Fibroblast of skin of abdomen (primary cell): ENCODE results near the gene HYAL4.
A peak's percentile ranks its signal among the peaks of the same experiment; 100 is the strongest.
"Not testable (repeated sequence)": the region's sequence is repeated elsewhere in the genome, so short reads cannot be mapped to it uniquely, and the experiment has no call there.

Experiments used
- DNase-seq: peaks from one replicate; pipeline ENCODE4 v3.0.0-alpha.2; 2013

The HYAL4 gene

DNA sequence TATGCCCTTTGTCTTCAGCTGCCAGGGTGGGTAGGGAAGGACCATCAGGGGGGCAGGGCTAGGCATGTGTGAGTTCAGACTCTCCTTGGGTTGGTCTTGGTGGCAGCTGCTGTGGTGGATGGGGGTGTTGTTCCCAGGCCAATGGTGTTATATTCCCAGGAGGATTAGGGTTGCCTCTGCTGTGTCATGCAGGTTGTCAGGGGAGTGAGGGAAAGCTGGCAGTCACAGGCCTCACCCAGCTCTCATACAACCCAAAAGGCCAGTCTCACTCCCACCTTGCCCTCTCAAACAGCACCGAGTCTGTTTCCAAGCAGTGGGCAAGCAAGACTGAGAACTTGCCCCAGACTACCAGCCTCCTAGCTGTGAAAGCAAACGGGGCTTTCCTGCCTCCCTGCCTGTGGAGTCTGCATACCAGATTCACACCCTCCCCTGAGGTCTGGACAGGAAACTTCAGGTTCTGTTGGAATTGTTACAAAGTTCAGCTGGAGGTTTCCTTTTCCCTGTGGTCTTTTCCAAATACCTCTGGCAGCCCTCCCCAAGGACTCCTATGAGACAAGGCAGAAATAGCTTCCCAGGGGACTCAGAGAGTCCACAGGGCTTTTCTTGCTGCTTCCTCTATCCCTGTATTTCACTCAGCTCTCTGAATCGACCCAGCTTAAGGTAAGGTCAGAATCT is 1.4 kb downstream of the HYAL4 start:
- no peak for DNase-seq

DNA sequence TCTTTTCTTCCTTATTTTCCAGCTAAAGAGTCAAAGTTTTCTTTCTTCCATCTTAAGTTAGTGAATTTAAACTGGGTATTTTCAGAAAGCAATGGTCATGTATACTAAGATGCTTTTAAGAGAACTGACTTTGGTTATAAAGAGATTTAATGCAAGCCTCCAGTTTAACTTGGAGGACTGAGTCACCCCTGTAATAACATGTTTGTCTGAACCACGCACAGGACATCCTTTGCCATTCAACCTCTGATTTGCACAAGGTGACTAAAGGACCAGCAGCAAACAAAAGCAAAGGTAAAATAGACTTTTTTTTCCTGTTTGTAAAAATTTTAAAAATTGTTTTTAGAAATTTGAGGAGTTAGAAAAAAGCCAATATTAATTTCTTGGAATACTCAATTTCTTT is 2.9 kb downstream of the HYAL4 start:
- DNase-seq: no peak

DNA sequence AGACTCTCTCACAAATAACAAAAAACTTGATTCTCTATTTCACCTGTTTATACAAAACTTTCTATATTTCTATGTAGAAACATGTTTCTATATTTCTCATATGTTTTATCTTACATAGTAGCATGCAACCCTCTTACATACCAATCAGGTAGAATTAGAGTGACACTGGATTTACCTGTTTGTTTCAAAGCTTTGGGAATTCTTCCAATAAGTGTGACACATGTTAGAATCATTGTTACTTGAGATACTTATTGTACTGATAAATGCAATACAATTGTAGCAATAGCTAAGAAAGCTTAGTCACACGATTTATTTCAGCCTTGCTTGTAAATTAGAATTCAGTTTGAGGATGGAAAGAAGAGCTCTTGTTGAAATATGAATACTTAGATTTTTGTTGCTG is 4.9 kb downstream of the HYAL4 start:
- no peak for DNase-seq

DNA sequence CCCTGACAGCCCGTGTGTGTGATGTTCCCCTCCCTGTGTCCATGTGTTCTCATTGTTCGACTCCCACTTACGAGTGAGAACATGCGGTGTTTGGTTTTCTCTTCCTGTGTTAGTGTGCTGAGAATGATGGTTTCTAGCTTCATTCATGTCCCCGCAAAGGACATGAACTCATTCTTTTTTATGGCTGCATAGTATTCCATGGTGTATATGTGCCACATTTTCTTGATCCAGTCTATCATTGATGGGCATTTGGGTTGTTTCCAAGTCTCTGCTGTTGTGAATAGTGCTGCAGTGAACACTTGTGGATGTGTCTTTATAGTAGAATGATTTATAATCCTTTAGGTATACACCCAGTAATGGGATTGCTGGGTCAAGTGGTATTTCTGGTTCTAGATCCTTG is 6.4 kb downstream of the HYAL4 start:
- DNase-seq: not testable (repeated sequence)

DNA sequence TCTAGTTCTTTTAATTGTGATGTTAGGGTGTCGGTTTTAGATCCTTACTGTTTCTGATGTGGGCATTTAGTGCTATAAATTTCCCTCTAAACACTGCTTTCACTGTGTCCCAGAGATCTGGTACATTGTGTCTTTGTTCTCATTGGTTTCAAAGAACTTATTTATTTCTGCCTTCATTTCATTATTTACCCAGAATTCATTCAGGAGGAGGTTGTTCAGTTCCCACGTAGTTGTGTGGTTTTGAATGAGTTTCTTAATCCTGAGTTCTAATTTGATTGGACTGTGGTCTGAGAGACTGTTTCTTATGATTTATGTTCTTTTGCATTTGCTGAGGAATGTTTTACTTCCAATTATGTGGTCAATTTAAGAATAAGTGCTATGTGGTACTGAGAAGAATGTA is 9.3 kb downstream of the HYAL4 start:
- DNase-seq: not testable (repeated sequence)

DNA sequence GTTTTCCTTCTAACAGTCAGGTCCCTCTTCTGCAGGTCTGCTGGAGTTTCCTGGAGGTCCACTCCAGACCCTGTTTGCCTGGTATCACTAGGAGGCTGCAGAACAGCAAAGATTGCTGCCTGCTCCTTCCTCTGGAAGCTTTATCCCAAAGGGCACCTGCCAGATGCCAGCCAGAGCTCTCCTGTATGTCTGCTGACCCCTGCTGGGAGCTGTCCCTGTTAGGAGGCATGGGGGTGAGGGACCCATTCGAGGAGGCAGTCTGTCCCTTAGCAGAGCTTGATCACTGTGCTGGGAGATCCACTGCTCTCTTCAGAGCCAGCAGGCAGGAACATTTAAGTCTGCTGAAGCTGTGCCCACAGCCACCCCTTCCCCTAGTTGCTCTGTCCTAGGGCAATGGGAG is 11.5 kb downstream of the HYAL4 start:
- DNase-seq: not testable (repeated sequence)

DNA sequence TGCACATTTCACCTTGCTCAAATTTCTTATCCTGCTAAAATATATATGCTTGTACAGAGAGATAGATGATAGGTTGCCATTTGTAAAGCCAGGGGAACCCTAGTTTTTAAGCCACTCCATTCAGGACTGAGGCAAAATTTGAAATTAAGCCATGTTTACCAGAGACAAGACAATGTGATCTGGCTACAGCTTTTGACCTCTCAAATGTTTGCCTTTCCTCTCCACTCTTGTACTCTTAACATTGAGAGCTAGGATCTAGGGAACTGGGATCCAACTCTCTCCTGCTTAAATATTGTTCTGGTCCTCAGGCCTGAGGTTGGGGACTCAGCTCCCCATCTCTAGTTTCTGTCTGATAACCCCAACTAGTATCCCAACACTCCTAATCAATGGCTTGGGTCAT is 15.9 kb downstream of the HYAL4 start:
- DNase-seq: no peak

DNA sequence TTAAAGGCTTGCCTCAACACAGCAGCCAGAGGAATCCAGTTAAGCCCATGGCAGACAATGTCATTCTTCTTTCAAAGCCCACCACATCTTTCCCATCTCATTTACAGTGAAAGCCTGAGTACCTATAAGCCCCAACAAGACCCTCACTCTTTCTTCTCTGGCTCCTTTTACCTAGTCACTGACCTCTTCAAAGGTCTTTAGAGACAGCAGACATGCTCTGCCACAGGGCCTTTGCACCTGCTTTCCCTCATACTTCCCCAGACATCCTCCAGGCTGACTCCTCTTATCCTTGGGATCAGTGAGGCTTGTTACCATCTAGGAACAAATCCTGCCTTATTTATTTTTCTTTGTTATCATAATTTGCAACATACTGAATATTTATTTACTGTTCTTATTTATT is 17.8 kb downstream of the HYAL4 start:
- no peak for DNase-seq

DNA sequence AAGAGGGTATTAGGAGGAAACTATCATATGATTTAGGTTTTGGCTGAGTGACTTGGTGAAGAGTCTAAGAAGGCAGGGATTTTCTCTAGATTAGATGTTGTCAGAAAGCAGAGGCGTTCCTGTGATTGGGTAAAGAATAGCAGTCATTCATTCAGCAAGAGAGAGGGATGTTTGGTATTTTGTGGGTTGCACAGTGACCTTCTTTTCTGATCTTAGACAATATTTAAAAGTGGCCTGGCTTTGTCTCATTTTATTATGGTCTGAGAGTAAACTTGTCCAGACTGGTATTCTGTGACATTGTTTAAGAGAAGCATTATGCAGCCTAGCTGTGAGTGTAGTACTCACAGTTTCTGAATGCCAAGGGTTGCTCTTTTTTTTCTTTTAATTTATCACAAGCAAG is 18.5 kb downstream of the HYAL4 start:
- no peak for DNase-seq

DNA sequence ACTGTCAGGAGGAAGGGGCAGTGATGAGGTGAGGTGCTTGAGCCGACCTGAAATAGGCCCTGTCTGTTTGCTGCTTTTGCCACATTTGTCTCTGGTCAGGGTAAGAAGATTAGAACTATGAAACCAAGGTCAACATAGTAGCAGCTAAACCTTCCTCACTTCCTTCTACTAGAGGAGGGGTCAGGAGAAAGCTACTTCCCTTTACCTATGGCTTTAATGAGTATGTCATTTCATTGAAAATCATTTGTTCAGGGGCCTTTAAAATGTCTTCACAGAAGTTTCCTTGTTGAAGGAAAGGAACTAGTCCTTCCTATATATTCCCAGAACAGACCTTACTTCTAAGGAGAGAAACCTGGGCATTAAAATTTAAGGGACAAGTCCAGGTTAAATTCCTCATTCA is 19.0 kb downstream of the HYAL4 start:
- DNase-seq: no peak

DNA sequence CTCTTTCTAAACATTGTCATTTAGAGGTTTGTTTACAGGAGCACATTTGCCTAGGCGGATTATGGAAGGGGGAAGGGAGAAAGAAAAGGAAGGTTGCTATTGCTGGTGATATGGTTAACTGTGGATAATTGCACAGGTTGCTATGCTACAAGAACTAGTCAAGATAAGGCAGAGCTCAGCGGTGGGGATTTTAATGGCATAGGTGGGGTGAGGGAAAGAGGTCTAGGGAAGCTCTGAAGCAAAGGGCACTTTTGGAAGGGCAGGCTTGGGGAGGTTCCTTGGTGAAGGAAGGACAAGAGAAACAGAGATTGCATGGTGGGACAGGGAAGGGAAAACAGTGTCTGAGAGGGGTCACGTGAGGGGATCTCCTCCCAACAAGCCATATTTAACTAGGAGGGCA is 19.5 kb downstream of the HYAL4 start:
- DNase-seq: no peak

DNA sequence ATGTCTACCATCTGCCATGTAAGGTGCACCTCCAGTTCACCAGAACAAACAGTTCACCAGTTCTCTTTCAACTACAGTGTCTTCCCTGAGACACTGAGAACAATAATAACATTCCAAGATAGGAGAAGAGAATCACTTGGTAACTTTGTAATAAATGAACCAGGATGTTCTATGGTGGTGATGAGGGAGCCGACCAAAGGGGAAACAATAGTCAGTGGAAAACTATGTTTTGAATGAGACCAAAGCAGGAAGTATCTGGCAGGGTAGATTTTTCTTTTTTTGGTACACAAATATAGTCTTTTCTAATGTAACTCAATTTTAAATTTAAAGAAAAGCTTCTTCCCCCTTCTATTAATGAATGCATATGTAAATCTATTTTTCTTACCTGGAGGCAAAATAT is 20.0 kb downstream of the HYAL4 start:
- no peak for DNase-seq

DNA sequence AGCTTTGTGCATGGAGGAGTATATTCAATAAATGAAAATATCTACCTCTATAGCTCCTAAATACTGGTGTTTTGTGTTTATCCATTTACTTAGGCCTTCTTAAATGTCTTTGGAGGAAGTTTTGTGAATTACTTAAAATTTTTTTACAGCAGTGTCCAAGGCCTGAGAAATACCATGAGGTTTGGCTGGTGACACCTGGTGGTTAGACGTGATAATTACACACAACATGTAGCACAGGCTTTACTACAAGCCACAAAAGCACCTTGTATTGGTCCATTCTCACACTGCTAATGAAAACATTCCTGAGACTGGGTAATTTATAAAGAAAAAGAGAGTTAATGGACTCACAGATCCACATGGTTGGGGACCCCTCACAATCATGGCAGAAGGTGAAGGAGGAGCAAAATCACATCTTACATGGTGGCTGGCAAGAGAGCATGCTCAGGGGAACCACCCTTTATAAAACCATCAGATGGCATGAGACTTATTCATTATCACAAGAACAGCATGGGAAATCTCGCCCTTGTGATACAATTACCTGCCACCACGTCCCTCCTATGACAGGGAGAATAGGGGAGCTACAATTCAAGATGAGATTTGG is 20.6 kb downstream of the HYAL4 start:
- peak; percentile 48 for DNase-seq

DNA sequence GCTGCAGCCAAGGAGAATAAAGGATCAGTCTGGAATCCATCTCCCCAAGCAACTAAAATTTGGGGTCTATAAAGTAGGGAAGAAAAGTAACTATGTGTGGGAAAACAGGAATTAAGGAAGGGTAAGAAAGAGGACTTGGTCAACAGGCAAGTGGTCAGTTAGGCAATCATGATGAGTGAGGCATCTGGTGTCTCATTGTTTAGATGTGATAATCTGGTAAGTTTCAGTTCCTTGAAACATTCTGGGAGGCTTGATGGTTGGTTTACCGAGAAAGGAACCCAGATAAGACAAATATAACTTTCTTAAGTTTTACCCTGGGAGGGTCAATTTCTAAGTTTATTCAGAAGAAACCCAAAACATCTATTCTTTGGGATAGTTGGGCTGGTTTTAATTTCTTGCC is 22.3 kb downstream of the HYAL4 start:
- DNase-seq: no peak

DNA sequence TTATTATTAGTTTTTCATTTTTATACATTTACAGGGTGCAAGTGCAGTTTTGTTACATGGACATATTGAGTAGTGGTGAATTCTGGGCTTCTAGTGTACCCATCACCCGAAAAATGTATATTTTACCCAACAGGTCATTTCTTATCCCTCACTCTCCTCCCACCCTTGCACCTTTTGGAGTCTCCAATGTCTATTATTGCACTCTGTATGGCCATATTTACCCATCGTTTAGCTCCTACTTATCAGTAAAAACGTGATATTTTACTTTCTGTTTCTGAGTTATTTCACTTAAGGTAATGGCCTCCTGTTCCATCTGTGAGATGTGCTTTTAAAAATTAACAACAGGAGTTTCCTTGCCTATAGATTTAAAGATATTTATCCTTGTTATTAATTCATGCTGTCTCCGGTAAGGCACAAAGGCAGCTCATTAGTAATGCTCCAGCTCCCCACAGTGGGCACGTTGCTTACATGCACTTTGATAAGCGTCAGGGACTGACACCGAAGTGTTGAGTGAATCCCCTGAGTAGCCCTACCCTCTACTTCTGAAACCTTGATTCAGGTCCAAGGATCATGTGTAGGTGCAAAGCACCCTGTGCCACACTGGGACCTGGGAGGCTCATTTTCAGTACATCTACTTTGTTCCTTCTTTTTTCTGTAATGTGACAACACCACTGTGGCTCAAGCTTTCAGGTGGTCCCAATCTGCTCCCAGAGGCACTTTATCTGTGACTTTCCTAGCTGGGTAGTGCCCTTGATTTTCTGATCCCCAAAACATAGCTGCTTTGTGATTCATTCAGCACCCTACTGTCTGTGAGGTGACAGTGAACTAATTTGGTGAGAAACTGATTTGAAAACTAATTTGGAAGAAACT is 27.3 kb downstream of the HYAL4 start:
- DNase-seq: peak; percentile 11

DNA sequence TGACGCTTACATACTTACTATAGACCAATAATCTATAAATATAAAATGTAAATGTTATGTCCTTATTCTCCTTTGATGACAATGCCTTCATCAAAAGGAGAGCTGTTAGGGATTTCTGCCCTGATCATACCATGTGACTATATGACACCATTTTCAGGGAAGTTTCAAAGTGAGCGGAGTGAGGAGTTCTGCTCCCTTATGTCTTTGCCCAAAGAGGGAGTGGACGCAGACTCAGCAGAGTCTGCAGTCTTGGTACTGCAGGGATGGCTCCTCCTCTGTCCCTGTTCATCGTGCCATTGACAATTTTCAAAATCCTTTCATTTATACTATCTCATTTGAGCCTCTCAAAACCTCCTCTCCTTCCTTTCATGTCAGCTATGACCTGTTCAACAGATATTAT is 27.9 kb downstream of the HYAL4 start:
- DNase-seq: no peak

DNA sequence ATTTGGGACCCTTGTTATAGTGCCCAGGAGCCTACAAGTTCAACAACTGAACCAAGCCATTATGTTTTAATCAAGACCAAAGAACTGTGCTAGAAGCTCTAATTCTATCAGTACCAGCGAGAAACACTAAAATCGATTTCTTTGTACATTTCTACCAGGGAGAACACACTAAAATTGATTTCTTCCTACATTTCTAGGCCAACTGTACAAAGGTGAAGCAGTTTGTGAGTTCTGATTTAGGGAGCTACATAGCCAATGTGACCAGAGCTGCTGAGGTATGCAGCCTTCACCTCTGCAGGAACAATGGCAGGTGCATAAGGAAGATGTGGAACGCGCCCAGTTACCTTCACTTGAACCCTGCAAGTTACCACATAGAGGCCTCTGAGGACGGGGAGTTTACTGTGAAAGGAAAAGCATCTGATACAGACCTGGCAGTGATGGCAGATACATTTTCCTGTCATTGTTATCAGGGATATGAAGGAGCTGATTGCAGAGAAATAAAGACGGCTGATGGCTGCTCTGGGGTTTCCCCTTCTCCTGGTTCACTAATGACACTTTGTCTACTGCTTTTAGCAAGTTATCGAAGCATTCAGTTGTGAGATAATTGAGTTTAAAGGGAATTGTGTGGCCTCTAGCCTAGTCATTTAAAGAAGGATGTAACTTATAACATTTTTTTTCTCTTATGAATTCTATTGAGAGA is 31.7 kb downstream of the HYAL4 start:
- no peak for DNase-seq

DNA sequence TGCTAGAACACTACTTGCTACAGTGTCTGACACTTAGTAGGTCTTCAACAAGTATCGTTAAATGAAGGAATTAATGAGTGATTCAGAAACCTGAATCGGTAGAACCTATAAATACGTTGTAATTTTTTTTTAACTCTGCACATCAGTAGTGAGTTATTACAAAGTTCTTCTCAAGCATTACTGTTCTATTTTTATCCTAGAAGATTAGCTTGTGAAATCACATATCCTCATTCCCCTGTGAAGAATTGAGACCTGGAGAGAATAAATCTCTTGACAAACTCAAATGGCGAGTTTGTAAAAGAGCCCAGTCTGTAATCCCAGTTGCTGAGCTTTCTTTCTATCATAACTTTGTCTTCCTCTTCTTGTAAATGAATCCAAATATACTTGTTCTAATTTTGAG is 34.7 kb downstream of the HYAL4 start:
- DNase-seq: no peak

DNA sequence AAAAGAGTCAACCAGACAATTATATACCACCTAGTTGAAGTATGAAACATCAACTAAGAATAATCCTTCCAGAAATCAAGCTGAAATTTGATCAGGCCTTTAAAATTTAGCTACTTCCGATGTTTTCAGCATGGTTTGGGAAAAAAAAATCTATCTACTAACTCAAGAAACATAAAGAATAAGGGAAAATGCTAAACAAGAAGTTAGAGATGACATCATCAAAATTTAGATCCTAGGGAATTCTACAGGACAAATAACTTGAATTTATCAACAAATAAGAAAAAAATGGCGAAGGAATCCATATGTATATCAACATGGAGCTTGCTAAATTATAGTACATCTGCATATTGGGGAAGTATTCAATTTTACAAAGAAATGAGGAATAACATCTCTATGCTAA is 36.3 kb downstream of the HYAL4 start:
- no peak for DNase-seq

DNA sequence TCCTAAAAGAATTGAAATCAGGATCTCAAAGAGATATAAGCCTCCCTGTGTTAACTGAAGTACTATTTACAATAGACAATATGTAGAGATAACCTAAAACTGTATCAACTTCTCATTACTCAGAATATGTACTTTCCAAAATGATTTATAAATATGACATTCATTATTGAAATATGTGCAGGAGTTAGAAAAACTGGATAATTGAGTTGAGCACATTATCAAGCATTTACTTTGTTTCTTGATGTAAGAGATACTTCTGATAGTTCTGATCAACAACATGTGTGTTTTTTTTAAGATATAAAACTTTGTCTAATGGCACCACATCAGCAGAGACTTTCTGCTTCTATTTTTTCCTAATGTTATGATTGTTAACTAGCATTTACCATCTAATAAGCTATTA is 38.2 kb downstream of the HYAL4 start:
- no peak for DNase-seq

DNA sequence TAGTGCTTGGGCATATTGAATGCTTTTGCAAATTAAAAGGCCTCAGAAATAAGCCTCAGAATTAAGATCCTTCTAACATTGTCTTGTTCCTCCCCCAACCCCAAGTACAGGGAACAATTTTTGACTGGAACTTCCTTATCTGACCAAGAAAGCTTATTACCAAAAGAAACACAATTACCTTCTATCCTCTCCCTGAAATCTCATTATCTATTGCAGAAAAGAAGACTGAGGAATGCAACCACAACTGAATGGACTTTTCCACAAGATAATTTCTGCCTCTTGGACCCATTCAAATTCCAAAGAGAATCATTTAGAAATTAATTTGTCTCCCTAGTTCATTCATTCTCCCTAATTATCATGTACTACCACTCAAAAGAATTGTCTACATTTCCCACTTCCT is 43.2 kb downstream of the HYAL4 start:
- no peak for DNase-seq

DNA sequence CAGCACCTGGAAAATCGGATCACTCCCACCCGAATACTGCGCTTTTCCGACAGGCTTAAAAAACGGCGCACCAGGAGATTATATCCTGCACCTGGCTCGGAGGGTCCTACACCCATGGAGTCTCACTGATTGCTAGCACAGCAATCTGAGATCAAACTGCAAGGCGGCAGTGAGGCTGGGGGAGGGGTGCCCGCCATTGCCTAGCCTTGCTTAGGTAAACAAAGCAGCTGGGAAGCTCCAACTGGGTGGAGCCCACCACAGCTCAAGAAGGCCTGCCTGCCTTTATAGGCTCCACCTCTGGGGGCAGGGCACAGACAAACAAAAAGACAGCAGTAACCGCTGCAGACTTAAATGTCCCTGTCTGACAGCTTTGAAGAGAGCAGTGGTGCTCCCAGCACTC is 49.8 kb downstream of the HYAL4 start:
- not testable (repeated sequence) for DNase-seq

DNA sequence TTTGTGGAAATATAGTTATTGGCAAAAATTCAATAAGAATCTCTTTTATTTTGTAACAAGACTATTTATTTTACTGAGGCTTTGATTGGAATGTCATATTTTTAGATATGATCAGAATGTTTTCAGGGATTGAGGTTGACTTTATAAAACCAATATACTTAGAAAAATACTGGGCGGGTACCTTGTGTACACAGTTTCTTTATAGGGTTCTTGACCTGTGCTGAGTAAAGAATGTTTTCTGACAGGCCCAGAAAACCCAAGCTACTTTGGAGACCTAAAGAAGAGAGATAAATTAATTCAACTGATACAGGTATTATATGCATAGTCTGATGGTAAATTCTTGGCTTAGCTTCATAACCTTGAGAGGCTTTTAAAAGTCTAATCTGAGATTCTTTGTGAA is 56.1 kb downstream of the HYAL4 start:
- no peak for DNase-seq
